GM18511 (cell line): ENCODE results near the gene MYH7.
A peak's percentile ranks its signal among the peaks of the same experiment; 100 is the strongest.
"Not testable (repeated sequence)": the region's sequence is repeated elsewhere in the genome, so short reads cannot be mapped to it uniquely, and the experiment has no call there.

Source experiments
- ATAC-seq: cut with Tn5 transposase; IDR thresholded peaks from one replicate; pipeline ENCODE4 v1.9.1; 2021; ENCODE audit warnings: mild to moderate bottlenecking, moderate library complexity; ENCODE audit not compliant: unreplicated experiment

MYH7 gene

GRCh38 chr14:23408307-23408630, 27.2 kb downstream of the MYH7 start:
- ATAC-seq: no peak

- ATAC-seq: no peak
These were observed 27.7 kb downstream of the MYH7 start, which contains the start of gene MYH6 for GRCh38 chr14:23407516-23408306. Gene MYH6, minus strand, starts transcription at chr14:23408273. Its CDS starts 1,050 bp downstream, at chr14:23407223.

DNA sequence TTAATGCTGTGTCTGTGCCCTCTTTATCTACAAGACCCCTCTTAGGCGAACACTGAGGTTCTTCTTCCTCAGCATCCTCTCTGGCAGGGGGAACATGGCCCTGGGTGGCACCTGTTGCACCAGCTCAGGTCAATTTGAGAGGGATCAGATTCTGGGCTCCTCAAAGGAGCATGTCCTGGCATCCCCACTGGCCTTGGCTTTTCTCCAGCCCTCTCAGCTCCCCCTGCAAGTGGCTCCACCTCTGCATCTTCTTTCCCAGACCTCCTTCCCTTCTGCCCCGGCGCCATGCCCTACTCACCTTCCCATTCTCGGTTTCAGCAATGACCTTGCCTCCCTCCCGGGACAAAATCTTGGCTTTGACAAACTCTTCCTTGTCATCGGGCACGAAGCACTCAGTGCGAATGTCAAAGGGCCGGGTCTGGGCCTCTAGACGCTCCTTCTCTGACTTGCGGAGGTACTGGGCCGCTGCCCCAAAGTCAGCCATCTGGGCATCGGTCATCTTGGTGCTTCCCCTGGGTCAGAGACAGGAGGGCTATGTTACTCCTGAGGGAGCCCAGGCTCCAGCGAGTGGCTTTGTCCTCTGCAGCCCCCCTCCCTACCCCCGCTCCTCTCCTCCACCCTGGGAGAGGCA, 28.6 kb downstream of the MYH7 start:
- ATAC-seq: no peak

DNA sequence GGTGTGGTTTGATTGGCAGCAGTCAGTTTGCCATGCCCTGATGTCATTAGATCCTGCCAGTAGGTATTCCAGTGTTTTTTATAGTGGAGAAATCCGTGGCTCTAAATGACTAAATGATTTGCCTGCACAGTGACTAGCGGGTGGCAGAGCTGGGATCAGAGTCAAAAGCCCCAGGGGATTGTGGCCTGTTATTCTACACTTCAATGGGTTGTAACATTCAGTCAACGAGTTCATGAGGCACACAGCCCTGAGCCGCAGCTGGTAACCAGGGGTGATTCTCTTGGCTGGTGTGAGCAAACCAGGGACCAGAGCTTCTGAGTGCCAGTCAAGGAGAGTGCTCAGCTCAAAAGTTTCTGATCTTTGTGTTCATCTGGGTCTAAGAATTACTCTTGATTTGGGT, 29.2 kb downstream of the MYH7 start:
- ATAC-seq: peak; percentile 65

- no peak for ATAC-seq
These were observed 29.9 kb downstream of the MYH7 start for GRCh38 chr14:23405516-23406025.

GRCh38 chr14:23405096-23405495, 30.4 kb downstream of the MYH7 start:
- ATAC-seq: no peak

DNA sequence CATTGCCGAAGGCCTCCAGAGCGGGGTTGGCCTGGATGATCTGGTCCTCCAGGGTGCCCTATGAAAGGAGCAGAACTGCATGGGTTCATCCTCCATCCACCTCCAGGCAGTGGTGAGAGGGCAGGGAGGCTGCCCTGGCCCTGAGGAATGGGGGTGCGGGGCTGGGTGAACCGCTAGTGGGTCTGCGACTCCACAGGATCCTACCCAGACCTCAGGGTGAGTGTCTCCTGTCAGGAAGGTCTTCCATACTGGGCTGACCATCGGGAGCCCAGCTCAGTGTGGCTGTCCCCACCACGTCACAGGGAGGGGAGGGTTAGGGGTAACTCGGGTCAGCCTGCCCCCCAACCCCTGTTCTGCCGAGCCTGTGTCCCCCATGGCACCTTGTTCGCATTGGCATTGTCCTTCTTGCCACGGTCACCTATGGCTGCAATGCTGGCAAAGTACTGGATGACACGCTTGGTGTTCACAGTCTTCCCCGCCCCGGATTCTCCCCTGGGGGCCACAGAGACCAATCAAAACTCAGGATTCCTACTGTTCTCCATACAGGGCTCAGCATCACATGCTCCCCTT, 31.0 kb downstream of the MYH7 start:
- ATAC-seq: no peak

GRCh38 chr14:23403908-23404307, 31.6 kb downstream of the MYH7 start:
- no peak for ATAC-seq

DNA sequence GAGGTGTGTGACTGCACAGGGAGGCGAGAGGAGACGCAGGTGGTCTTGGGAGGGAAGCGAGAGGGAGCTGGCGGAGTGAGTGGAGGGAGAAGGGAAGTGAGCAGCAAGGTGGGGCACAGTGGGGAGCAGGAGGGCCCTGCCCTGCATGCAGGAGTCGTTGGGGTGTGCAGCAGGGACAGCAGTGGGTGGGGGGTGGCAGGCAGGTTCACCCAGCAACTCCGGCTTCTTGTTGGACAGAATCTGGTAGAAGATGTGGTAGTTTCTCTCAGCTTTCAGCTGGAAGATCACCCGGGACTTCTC, 32.4 kb downstream of the MYH7 start:
- no peak for ATAC-seq

GRCh38 chr14:23402296-23403138, 32.9 kb downstream of the MYH7 start:
- no peak for ATAC-seq

GRCh38 chr14:23401291-23401690, 34.2 kb downstream of the MYH7 start:
- no peak for ATAC-seq

- ATAC-seq: not testable (repeated sequence)
These were observed 34.8 kb downstream of the MYH7 start for GRCh38 chr14:23400496-23401149.

DNA sequence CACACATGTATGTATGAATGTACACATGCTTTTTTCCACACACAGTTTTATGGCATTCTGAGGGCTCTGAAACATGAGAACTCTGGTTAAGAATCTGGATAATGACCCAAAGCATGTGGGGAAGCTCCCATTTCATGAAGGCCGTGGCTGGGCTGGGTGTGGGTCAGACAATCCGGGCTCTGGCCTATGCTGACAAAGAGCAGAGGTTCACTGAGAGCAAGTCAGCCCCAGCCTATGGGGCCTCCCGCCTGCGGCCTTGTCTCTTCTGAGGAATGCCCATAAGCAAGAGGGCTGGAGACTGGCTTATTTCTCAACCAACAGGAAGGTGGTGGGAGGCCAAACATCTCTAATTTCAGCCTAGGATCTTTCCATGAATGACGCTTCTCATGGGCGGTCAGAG, 35.9 kb downstream of the MYH7 start:
- no peak for ATAC-seq

DNA sequence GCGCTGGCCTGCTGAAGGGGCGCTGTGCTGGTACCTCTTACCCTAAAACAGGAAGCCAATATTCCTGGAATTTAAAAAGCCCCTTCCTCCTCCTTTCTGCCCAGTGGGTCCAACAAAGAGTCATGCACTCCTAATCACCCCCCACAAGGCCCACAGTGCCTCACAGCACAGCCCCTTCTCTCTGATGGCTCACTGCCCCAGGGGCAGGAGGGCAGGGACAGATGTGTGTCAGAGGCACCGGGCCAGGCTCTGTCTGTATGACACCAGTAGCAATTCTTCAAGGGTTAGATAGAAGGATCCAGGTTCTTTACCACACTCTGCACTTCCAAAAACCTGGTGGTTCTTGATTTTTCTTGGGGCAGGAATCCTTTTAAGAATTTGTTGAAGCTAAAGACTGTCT, 36.3 kb downstream of the MYH7 start:
- no peak for ATAC-seq

GRCh38 chr14:23398348-23398747, 37.1 kb downstream of the MYH7 start:
- no peak for ATAC-seq

DNA sequence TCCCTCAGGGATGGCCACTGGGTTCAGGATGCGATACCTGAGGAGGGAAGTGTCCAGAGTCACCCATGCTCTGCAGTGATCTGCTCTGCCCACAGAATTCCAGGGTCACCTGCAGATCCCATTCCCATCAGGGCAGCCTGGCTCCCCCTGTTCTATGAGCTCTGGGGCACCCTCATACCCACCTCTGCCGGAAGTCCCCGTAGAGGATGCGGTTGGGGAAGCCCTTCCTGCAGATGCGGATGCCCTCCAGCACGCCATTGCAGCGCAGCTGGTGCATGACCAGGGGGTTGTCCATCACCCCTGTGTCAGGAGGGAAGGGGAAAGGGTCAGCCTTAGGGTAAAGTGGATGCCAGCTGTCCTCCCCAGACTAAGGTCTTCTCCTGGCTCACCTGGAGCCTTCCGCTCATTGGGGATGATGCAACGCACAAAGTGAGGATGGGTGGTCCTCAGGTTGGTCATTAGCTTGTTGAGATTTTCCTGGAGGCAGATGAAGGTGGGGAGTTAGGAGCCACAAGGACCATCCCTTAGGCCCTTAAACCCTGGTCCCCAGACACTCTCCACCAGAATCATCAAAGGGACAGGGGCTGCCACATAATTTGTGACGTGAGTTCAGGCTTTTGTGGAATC, 38.6 kb downstream of the MYH7 start:
- no peak for ATAC-seq

DNA sequence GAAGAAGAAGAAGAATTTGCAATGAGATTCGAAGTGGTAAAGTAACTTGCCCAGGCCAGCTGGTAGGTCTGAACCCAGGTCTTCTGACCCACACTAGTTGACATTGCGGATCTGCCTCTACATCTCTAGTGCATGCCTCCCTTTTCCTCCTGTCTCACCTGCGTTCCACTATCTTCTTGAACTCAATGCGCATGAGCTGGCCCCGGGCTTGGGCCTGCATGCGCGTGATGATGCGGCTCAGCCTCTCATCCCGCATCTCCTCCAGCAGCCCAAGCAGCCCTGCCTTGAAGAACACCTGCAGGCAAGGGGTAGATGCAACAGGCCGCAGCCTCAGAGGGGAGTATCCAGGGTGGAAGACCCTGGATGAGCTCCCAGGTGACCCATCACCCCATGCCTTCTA, 39.3 kb downstream of the MYH7 start:
- ATAC-seq: no peak

DNA sequence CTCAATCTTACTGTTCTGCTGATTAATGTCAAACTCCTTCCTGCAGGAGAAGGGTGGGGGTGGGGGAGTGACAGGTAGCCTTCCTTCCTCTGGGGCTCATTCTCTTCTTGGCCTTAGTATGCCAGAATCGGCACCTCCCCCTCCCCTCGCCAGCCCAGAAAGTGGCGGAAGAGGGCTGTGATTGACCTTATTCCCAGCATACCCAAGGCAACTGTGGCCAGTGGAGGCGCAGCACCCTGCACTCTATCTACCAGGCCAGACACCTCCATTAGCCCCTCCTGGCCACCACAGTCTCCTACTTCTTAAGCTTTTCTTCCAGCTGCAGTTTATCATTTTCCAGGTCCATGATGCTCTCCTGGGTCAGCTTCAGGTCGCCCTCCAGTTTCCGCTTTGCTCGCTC, 42.8 kb downstream of the MYH7 start:
- ATAC-seq: no peak

DNA sequence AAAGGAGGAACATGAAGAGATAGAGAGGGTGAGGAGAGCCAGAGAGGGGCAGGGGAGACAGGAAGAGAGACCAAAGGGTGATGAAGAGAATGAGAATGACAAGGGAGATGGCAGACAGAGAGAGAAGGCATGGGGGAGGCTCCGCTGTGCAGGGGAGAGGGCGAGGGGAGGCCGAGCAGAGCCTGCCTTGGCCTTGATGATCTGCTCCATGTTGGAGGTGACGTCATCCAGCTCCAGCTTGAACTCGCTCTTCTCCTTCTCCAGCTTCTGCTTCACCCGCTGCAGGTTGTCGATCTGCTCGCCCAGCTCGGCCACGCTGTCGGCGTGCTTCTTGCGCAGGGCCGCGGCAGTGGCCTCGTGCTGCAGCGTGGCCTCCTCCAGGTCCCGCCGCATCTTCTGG, 45.6 kb downstream of the MYH7 start:
- not testable (repeated sequence) for ATAC-seq

DNA sequence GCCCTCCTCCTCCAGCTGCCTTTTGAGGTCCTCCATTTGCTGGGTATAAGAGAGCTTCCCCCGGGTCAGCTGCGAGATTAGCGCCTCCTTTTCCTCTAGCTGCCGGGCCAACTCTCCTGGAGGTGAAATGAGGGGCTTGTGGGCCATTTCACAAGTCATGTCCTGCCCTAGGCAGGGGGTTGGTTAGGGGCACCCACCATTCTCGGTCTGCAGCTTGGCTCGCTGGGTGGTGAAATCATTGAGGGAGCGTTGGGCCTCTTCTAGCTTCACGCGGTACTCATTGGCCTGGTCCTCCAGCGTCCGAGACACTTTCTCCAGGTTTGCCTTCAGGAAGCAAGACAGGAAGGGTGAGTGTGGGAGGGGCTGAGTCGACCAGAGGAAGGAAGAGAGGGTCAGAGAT, 46.1 kb downstream of the MYH7 start:
- no peak for ATAC-seq
